ENCODE data around the gene SYCP2. TPM values are rescaled to one million over a fixed set of nuclear protein-coding genes. Genes with fewer than 3 reads are reported as not detected.
"Not testable (repeated sequence)": the region's sequence is repeated elsewhere in the genome, so short reads cannot be mapped to it uniquely, and the experiment has no call there.

SYCP2 gene
- polyA plus RNA-seq, 3 donors from 2014 or later, result 1.3 to 2.3 (median 1.4) TPM

- Mint-ChIP-seq H3K4me3 (no peak overlapping the region), H3K4me1 (no peaks in the 10 kb centered on the region), H3K27ac (no peak overlapping the region), H3K9me3 (no peaks in the 10 kb centered on the region), H3K27me3 (ENCODE audit: low read depth in 3 of 3) (peaks cover 0 to 3% (median 2%) of the 10 kb centered on the region in 3 donors), H3K36me3 (peaks cover 10 to 27% (median 17%) of the 10 kb centered on the region in 3 donors)
- no peak for DNase-seq
Measured at GRCh38 chr20:59864726-59865125, 68.7 kb downstream of the SYCP2 start.

- no peaks in the 10 kb centered on the region for H3K9me3 Mint-ChIP-seq
- H3K36me3 Mint-ChIP-seq, result peaks cover 5 to 23% (median 18%) of the 10 kb centered on the region in 3 donors
- H3K27me3 Mint-ChIP-seq (ENCODE audit: low read depth in 3 of 3), result peaks cover 0 to 3% (median 2%) of the 10 kb centered on the region in 3 donors
- no peak for DNase-seq
- no peak overlapping the region for H3K27ac Mint-ChIP-seq
- no peak overlapping the region for H3K4me3 Mint-ChIP-seq
- H3K4me1 Mint-ChIP-seq, result no peaks in the 10 kb centered on the region
Measured at GRCh38 chr20:59863058-59863457, 70.4 kb downstream of the SYCP2 start.

- H3K27ac Mint-ChIP-seq, result no peak overlapping the region
- H3K36me3 Mint-ChIP-seq, result peaks cover 5 to 23% (median 22%) of the 10 kb centered on the region in 3 donors
- no peaks in the 10 kb centered on the region for H3K4me1 Mint-ChIP-seq
- no peak for DNase-seq
- H3K9me3 Mint-ChIP-seq, result no peaks in the 10 kb centered on the region
- H3K4me3 Mint-ChIP-seq, result no peak overlapping the region
- peaks cover 0 to 3% (median 2%) of the 10 kb centered on the region in 3 donors for H3K27me3 Mint-ChIP-seq (ENCODE audit: low read depth in 3 of 3)
Measured at GRCh38 chr20:59861401-59861800, 72.0 kb downstream of the SYCP2 start.

GRCh38 chr20:59858425-59858824 lies 75.0 kb downstream of the SYCP2 start:
- Mint-ChIP-seq H3K27me3 (ENCODE audit: low read depth in 3 of 3) (peaks cover 0 to 3% (median 2%) of the 10 kb centered on the region in 3 donors), H3K36me3 (peaks cover 10 to 29% (median 22%) of the 10 kb centered on the region in 3 donors), H3K4me1 (no peaks in the 10 kb centered on the region), H3K27ac (peak overlapping the region in 1 of 6 donors; percentile 17), H3K9me3 (no peaks in the 10 kb centered on the region), H3K4me3 (no peak overlapping the region)
- no peak for DNase-seq

- no peaks in the 10 kb centered on the region for H3K9me3 Mint-ChIP-seq
- H3K36me3 Mint-ChIP-seq, result peaks cover 10 to 28% (median 22%) of the 10 kb centered on the region in 3 donors
- peaks cover 0 to 3% (median 2%) of the 10 kb centered on the region in 3 donors for H3K27me3 Mint-ChIP-seq (ENCODE audit: low read depth in 3 of 3)
- DNase-seq, result no peak
- H3K4me3 Mint-ChIP-seq, result no peak overlapping the region
- H3K4me1 Mint-ChIP-seq, result no peaks in the 10 kb centered on the region
- no peak overlapping the region for H3K27ac Mint-ChIP-seq
Measured at GRCh38 chr20:59857966-59858365, 75.5 kb downstream of the SYCP2 start.

- H3K4me3 Mint-ChIP-seq; H3K27me3 Mint-ChIP-seq (ENCODE audit: low read depth in 3 of 3); H3K27ac Mint-ChIP-seq; DNase-seq; H3K4me1 Mint-ChIP-seq; H3K9me3 Mint-ChIP-seq: not testable (repeated sequence)
- H3K36me3 Mint-ChIP-seq, result peaks cover 9 to 24% (median 22%) of the 10 kb centered on the region in 3 donors
Measured at GRCh38 chr20:59856941-59857340, 76.5 kb downstream of the SYCP2 start.

GRCh38 chr20:59856526-59856925 lies 76.9 kb downstream of the SYCP2 start:
- H3K36me3 Mint-ChIP-seq, result peaks cover 5 to 20% (median 18%) of the 10 kb centered on the region in 3 donors
- not testable (repeated sequence) for H3K4me3 Mint-ChIP-seq; H3K27ac Mint-ChIP-seq; H3K27me3 Mint-ChIP-seq (ENCODE audit: low read depth in 3 of 3); H3K9me3 Mint-ChIP-seq; H3K4me1 Mint-ChIP-seq; DNase-seq

- peaks cover 0 to 9% (median 5%) of the 10 kb centered on the region in 3 donors for H3K36me3 Mint-ChIP-seq
- H3K27ac Mint-ChIP-seq, result no peak overlapping the region
- no peaks in the 10 kb centered on the region for H3K9me3 Mint-ChIP-seq
- no peak for DNase-seq
- H3K27me3 Mint-ChIP-seq (ENCODE audit: low read depth in 3 of 3), result peaks cover 0 to 2% (median 0%) of the 10 kb centered on the region in 3 donors
- no peaks in the 10 kb centered on the region for H3K4me1 Mint-ChIP-seq
- no peak overlapping the region for H3K4me3 Mint-ChIP-seq
Measured at GRCh38 chr20:59850018-59850641, 83.3 kb downstream of the SYCP2 start.

GRCh38 chr20:59848182-59848581 lies 85.3 kb downstream of the SYCP2 start:
- Mint-ChIP-seq H3K27me3 (ENCODE audit: low read depth in 3 of 3) (peaks cover under 1 to 4% (median 2%) of the 10 kb centered on the region in 3 donors), H3K36me3 (peaks cover 0 to 4% (median 0%) of the 10 kb centered on the region in 3 donors), H3K4me1 (no peaks in the 10 kb centered on the region), H3K27ac (no peak overlapping the region), H3K9me3 (peaks cover 0 to 2% (median 0%) of the 10 kb centered on the region in 6 donors), H3K4me3 (no peak overlapping the region)
- DNase-seq, result no peak

- H3K27ac Mint-ChIP-seq, result no peak overlapping the region
- no peak overlapping the region for H3K4me3 Mint-ChIP-seq
- H3K36me3 Mint-ChIP-seq, result peaks cover 0 to 6% (median 0%) of the 10 kb centered on the region in 3 donors
- H3K27me3 Mint-ChIP-seq (ENCODE audit: low read depth in 3 of 3), result peaks cover 0 to 7% (median 4%) of the 10 kb centered on the region in 3 donors
- H3K4me1 Mint-ChIP-seq, result no peaks in the 10 kb centered on the region
- no peak for DNase-seq
- peaks cover 0 to 2% (median 0%) of the 10 kb centered on the region in 6 donors for H3K9me3 Mint-ChIP-seq
Measured at GRCh38 chr20:59845472-59845871, 88.0 kb downstream of the SYCP2 start.

GRCh38 chr20:59839400-59839799 lies 94.0 kb downstream of the SYCP2 start:
- Mint-ChIP-seq H3K4me3 (no peak overlapping the region), H3K27ac (no peak overlapping the region), H3K27me3 (ENCODE audit: low read depth in 3 of 3) (peaks cover 7 to 13% (median 9%) of the 10 kb centered on the region in 3 donors), H3K4me1 (peaks cover 0 to 7% of the 10 kb centered on the region in 2 donors), H3K9me3 (peaks cover 0 to 2% (median 0%) of the 10 kb centered on the region in 6 donors), H3K36me3 (peaks cover 0 to 6% (median 0%) of the 10 kb centered on the region in 3 donors)
- no peak for DNase-seq

- Mint-ChIP-seq H3K36me3 (peaks cover 0 to 6% (median 0%) of the 10 kb centered on the region in 3 donors), H3K27ac (no peak overlapping the region), H3K9me3 (no peaks in the 10 kb centered on the region), H3K4me3 (no peak overlapping the region), H3K4me1 (peaks cover 0 to 7% of the 10 kb centered on the region in 2 donors), H3K27me3 (ENCODE audit: low read depth in 3 of 3) (peaks cover 7 to 12% (median 10%) of the 10 kb centered on the region in 3 donors)
- no peak for DNase-seq
Measured at GRCh38 chr20:59837623-59838394, 95.6 kb downstream of the SYCP2 start.

GRCh38 chr20:59836767-59837166 lies 96.7 kb downstream of the SYCP2 start:
- H3K9me3 Mint-ChIP-seq, result no peaks in the 10 kb centered on the region
- peaks cover 0 to under 1% (median 0%) of the 10 kb centered on the region in 3 donors for H3K36me3 Mint-ChIP-seq
- no peak for DNase-seq
- no peak overlapping the region for H3K4me3 Mint-ChIP-seq
- no peak overlapping the region for H3K27ac Mint-ChIP-seq
- peaks cover 7 to 11% (median 10%) of the 10 kb centered on the region in 3 donors for H3K27me3 Mint-ChIP-seq (ENCODE audit: low read depth in 3 of 3)
- H3K4me1 Mint-ChIP-seq, result peaks cover 0 to 7% of the 10 kb centered on the region in 2 donors

All from immature natural killer cell (primary cell).